B cell (primary cell): ENCODE measurements around the gene SURF6. TPM values are rescaled to one million over a fixed set of nuclear protein-coding genes. Genes with fewer than 3 reads are reported as not detected.

Experiments used
- ATAC-seq: fragments of 200-7000 bp; cut with Tn5 transposase; one replicate; pipeline ENCODE4 v1.10.0; 2021; ENCODE audit warnings: low read depth, mild to moderate bottlenecking, moderate number of reproducible peaks, moderate library complexity
- CTCF ChIA-PET: fragments of 350-600 bp; sonication (Branson Sonifier 250); formaldehyde crosslinking; loops from one replicate; lab custom pipeline; 2021; ENCODE audit warnings: antibody characterized with exemption, inconsistent platforms; lab: Charles Lee
- POLR2A ChIA-PET: fragments of 350-600 bp; sonication (Branson Sonifier 250); formaldehyde crosslinking; loops from one replicate; lab custom pipeline; 2021; ENCODE audit warnings: antibody characterized with exemption; lab: Charles Lee
- DNase-seq: peaks from one replicate; pipeline ENCODE4 v3.0.0; 2013
- H2AFZ ChIP-seq: 2 replicates; pipeline ENCODE4 v1.6.1; 2012; ENCODE audit warnings: mild to moderate bottlenecking, low read depth, low read length; ENCODE audit not compliant: insufficient read depth, poor library complexity, severe bottlenecking
- H3K27ac ChIP-seq, 2 donors: 1 replicate in 1 of 2; 2 replicates in 1 of 2; pipeline ENCODE4 v1.5.1; 2012 to 2013; ENCODE audit warnings: low read length in 2 of 2, mild to moderate bottlenecking in 2 of 2, moderate library complexity in 1 of 2
- H3K27me3 ChIP-seq, 4 experiments: fragments of 200-600 bp in 1 of 4; sonication (generic) in 1 of 4; replicated peaks in 1 of 4; 1 replicate in 2 of 4; 2 replicates in 2 of 4; pipeline versions ENCODE4 v1.6.1 to v1.7.0; 2013 to 2016; ENCODE audit warnings: low read length in 3 of 4, mild to moderate bottlenecking in 2 of 4, mixed read lengths in 1 of 4, moderate library complexity in 1 of 4; ENCODE audit not compliant: insufficient read depth in 4 of 4, control insufficient read depth in 3 of 4; ENCODE audit errors: control extremely low read depth in 1 of 4
- H3K36me3 ChIP-seq, 2 experiments: replicated peaks in 1 of 2; 1 replicate in 1 of 2; 2 replicates in 1 of 2; pipeline versions ENCODE4 v1.6.1 to v1.7.1; 2013; ENCODE audit warnings: low read length in 1 of 2; ENCODE audit not compliant: insufficient read depth in 2 of 2, control insufficient read depth in 1 of 2; ENCODE audit errors: control extremely low read depth in 1 of 2, extremely low read depth in 1 of 2
- H3K4me1 ChIP-seq, 2 donors: fragments of 200-600 bp in 1 of 2; sonication (generic) in 1 of 2; 1 replicate in 1 of 2; 2 replicates in 1 of 2; pipeline versions ENCODE4 v1.5.1 to v1.6.1; 2013 to 2017; ENCODE audit warnings: low read length in 2 of 2; ENCODE audit not compliant: control insufficient read depth in 2 of 2, insufficient read depth in 2 of 2
- H3K4me2 ChIP-seq: replicated peaks from 2 replicates; pipeline ENCODE3; 2012; ENCODE audit warnings: mild to moderate bottlenecking, low read depth, low read length; ENCODE audit not compliant: poor library complexity, severe bottlenecking
- H3K4me3 ChIP-seq, 5 experiments: fragments of 200-600 bp in 1 of 5; sonication (generic) in 1 of 5; 1 replicate in 3 of 5; 2 replicates in 2 of 5; pipeline versions ENCODE4 v1.5.1 to v1.7.0; 2011 to 2016; ENCODE audit warnings: low read length in 4 of 5, mild to moderate bottlenecking in 4 of 5, low read depth in 2 of 5, control low read depth in 1 of 5, moderate library complexity in 1 of 5; ENCODE audit not compliant: insufficient read depth in 1 of 5; ENCODE audit errors: control extremely low read depth in 1 of 5, extremely low read depth in 1 of 5
- H3K79me2 ChIP-seq: fragments of 200-600 bp; sonication (generic); one replicate; pipeline ENCODE4 v1.6.0; 2016; ENCODE audit warnings: low read length; ENCODE audit not compliant: control insufficient read depth, insufficient read depth
- H3K9ac ChIP-seq: fragments of 200-600 bp; sonication (generic); 2 replicates; pipeline ENCODE4 v1.6.1; 2017; ENCODE audit warnings: mild to moderate bottlenecking, low read length, moderate library complexity
- H3K9me3 ChIP-seq, 3 donors: one replicate each; pipeline versions ENCODE4 v1.6.1 to v1.7.1; 2013; ENCODE audit warnings: low read length in 2 of 3; ENCODE audit not compliant: control insufficient read depth in 2 of 3, insufficient read depth in 1 of 3; ENCODE audit errors: control extremely low read depth in 1 of 3
- H4K20me1 ChIP-seq: 2 replicates; pipeline ENCODE4 v1.6.0; 2012; ENCODE audit warnings: mild to moderate bottlenecking, low read length; ENCODE audit not compliant: insufficient read depth, control insufficient read depth, poor library complexity, severe bottlenecking
- H3K27ac Mint-ChIP-seq: one replicate; pipeline ENCODE4 v1.8.0; 2021; ENCODE audit warnings: mixed read lengths
- H3K27me3 Mint-ChIP-seq: one replicate; pipeline ENCODE4 v1.8.0; 2021; ENCODE audit warnings: mixed read lengths
- H3K4me1 Mint-ChIP-seq: one replicate; pipeline ENCODE4 v1.8.0; 2021; ENCODE audit warnings: mixed read lengths
- H3K4me3 Mint-ChIP-seq: one replicate; pipeline ENCODE4 v1.8.0; 2021; ENCODE audit warnings: mixed read lengths
- H3K9me3 Mint-ChIP-seq: one replicate; pipeline ENCODE4 v1.8.0; 2022; ENCODE audit warnings: mixed read lengths; ENCODE audit not compliant: insufficient read depth
- EZH2 ChIP-seq: IDR thresholded peaks from 2 replicates; pipeline ENCODE4 v1.6.1; 2012; ENCODE audit warnings: borderline replicate concordance, low read depth, mild to moderate bottlenecking, moderate library complexity, low read length; ENCODE audit not compliant: insufficient read depth, poor library complexity, severe bottlenecking
- WGBS: methylation state at CpG from one replicate; pipeline ENCODE4 v1.1.5; 2013; ENCODE audit warnings: missing lambda C conversion rate; ENCODE audit not compliant: insufficient coverage; 5-methylcytosine and 5-hydroxymethylcytosine counted together
- intact Hi-C: fragments of 100-400 bp; cut with micrococcal nuclease; formaldehyde crosslinking; loops from one replicate; pipeline ENCODE4 v1.10.0; 2022
- polyA plus RNA-seq: library from polyadenylated mRNA; depleted of rRNA; stranded (reverse); fragments of >200 nt; gene quantifications from 2 replicates; pipeline ENCODE4 v1.2.3, GENCODE V29; 2012
- total RNA-seq, 2 donors: library from RNA; stranded (reverse); fragments of 120-200 nt in 1 of 2; gene quantifications; 1 replicate in 1 of 2; 2 replicates in 1 of 2; pipeline versions ENCODE4 v1.2.3 to v1.2.4, GENCODE V29; 2013 to 2022
- TF ChIP-seq, protein P1 (sequence below): fragments of 200-600 bp; IDR thresholded peaks from one replicate; pipeline ENCODE4 v1.8.0; 2022; ENCODE audit warnings: antibody characterized with exemption, mild to moderate bottlenecking

SURF6 gene
- total and polyA plus RNA-seq, 2 donors (not counting 1 experiment from before 2014, with no cell fraction given), result 14.7 to 25.9 TPM

DNA sequence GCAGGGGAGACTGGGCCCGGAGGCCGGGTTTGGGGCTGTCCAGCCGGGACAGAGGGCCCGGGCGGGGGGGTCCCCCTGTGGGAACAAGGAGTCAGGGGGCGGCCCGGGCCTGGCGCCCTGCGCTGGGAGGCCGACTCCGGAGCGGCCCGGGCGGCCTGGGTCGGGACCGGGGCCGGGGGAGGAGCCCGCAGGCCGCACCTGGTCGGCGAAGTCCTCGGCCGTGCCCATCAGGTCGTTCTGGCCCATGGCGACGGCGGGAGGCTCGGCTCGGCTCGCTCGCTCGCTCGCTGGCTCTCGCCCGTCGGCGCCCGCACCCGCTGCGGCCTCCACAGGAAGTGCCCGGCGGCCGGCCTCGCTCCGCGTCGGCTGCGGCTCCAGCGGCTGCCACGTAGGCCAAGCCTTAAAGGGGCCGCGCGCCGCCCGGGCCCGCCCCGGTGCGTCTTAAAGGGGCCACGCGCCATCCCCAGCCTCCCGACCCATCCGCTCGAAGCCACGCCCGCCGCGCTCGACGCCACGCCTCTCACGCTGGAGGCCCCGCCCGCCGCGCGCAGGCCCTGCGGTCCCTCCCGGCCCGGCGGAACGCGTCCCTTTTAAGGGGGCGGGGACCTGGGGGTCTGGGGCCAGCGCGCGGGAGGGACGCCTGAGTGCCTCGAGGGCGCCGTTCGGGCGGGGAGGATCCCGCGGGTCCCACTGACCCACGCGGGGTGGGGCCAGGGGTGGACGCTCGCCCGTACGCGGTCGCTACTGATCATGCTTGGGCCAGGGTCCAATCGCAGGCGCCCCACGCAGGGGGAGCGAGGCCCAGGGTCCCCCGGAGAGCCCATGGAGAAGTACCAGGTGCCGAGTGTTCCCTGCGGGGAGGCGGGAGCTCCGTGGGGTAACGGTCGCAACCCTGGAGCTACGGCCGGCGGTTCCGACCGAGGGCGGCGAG is 40.0 kb upstream of the SURF6 start, which contains the start of the genes STKLD1 and SURF4:
TSS of gene STKLD1 (plus strand) at position 643 of the 931 bp plus-strand sequence. CDS start at position 751, 108 bp downstream.
TSS of gene SURF4 (minus strand) at position 337 of the 931 bp plus-strand sequence. CDS start at position 246, 91 bp downstream.
- DNase-seq (peak; percentile 95), ATAC-seq (peak; percentile 97)
- Mint-ChIP-seq H3K4me3 (peak within 1 kb of the TSS; percentile 94), H3K9me3 (no peaks in the 10 kb centered on the region), H3K27me3 (no peaks in the 10 kb centered on the region), H3K27ac (peak within 1 kb of the TSS; percentile 84), H3K4me1 (peaks cover 33% of the 10 kb centered on the region)
- Histone ChIP-seq H3K9me3 (no peaks in the 10 kb centered on the region), H3K79me2 (peaks cover 48% of the 10 kb centered on the region), H3K27ac (peak within 1 kb of the TSS; percentile 18 to 91), H4K20me1 (peaks cover 45% of the 10 kb centered on the region), H3K36me3 (peaks cover 0 to 11% of the 10 kb centered on the region in 2 experiments), H2AFZ (peak within 1 kb of the TSS; percentile 91), H3K4me2 (peak within 1 kb of the TSS; percentile 85), H3K4me3 (peak within 1 kb of the TSS; percentile 39 to 78 (median 66)), H3K27me3 (no peaks in the 10 kb centered on the region), H3K4me1 (peaks cover 25 to 40% of the 10 kb centered on the region in 2 donors), H3K9ac (peak within 1 kb of the TSS; percentile 84)
- TF ChIP-seq, protein P1, sequence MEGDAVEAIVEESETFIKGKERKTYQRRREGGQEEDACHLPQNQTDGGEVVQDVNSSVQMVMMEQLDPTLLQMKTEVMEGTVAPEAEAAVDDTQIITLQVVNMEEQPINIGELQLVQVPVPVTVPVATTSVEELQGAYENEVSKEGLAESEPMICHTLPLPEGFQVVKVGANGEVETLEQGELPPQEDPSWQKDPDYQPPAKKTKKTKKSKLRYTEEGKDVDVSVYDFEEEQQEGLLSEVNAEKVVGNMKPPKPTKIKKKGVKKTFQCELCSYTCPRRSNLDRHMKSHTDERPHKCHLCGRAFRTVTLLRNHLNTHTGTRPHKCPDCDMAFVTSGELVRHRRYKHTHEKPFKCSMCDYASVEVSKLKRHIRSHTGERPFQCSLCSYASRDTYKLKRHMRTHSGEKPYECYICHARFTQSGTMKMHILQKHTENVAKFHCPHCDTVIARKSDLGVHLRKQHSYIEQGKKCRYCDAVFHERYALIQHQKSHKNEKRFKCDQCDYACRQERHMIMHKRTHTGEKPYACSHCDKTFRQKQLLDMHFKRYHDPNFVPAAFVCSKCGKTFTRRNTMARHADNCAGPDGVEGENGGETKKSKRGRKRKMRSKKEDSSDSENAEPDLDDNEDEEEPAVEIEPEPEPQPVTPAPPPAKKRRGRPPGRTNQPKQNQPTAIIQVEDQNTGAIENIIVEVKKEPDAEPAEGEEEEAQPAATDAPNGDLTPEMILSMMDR, result no peak
- no peak for TF ChIP-seq EZH2
- under 1% methylated on average over 120 of the region's 120 CpGs for WGBS
- ChIA-PET POLR2A (interaction anchor here (0.6 to 1.2 kb wide), 4 partner anchors 20 to 103 kb away, joined by 3 to 6 read pairs (median 4); partner anchors contain the start of genes MED22, RPL7A, SLC2A6 and SURF1), CTCF (interaction anchor here (0.6 to 1.2 kb wide), 4 partner anchors 13 to 190 kb away, joined by 3 to 4 read pairs (median 3); no protein-coding TSS in a partner anchor)
- intact Hi-C loops, result loop anchor here (1.0 to 2.0 kb wide), 7 partner anchors 20 to 649 kb away; partner anchors contain the start of genes BRD3OS, GTF3C5, MED22 and RPL7A
